ENCODE data around the gene LHFPL2.
A peak's percentile ranks its signal among the peaks of the same experiment; 100 is the strongest.
"Not testable (repeated sequence)": the region's sequence is repeated elsewhere in the genome, so short reads cannot be mapped to it uniquely, and the experiment has no call there.

The LHFPL2 gene

GRCh38 chr5:78639791-78640190, 8.8 kb downstream of the LHFPL2 start:
- no peak for DNase-seq

GRCh38 chr5:78638973-78639669, 9.5 kb downstream of the LHFPL2 start:
- no peak for DNase-seq

- DNase-seq: no peak
Observed at GRCh38 chr5:78638423-78638822, 10.1 kb downstream of the LHFPL2 start.

GRCh38 chr5:78637468-78637867, 11.1 kb downstream of the LHFPL2 start:
- DNase-seq: no peak

DNA sequence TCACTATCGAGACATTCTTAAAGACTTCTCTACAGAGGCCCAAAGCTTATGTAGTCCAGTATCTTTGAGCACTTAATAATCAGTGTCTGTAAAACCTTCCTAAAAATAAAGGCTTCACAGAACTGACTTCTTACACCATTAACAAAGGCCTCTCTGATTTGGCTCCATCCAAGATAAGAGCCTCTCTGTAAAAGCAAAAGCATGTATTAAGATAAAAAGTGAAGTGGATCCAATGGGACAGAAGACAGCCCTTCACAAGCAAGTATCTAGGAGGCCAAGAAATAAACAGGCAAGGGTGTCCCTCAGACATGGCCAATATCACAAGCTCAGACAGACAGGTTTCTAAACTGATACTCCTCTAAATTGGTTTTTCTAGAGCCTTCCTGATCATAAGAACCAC, 11.9 kb downstream of the LHFPL2 start:
- DNase-seq: no peak

DNA sequence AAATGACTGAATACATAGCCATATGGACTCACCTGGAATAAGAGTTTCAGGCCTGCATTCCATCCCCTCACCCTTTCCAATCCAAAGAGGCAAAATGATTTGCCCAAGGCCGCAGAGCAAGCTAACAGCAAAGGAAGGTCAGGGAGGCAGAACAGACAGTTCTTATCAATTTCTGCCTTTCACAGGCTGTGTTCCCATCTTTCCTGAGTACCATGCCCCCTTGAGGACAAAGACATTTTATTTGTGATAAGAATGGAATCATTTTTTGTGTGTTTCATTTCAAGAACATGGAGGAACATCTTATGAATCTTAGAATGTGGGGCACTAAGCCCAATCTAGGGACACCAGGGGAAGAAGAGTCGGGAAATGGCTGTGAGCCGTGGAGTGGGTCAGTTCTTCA, 13.9 kb downstream of the LHFPL2 start:
- peak in 2 of 3 donors; percentile 17 to 19 for DNase-seq

DNA sequence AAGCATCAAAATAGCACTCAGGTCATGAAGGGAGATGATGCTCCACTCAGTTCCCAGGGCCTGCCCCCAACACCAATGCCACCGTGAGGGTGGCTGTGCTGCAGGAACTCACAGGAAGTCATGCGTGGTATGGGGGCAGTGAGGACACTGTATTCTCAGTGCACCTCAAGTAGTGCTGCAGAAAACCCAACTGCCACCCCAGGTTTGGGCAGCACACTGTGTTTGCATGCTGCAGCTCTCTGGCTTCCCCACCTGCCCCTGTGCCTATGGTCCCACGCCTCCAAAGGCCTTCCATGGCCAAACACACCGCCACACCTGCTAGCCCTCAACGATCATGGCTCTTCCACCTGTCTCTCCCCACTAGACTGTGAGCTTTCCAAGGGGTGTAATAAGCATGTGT, 14.3 kb downstream of the LHFPL2 start:
- no peak for DNase-seq

DNA sequence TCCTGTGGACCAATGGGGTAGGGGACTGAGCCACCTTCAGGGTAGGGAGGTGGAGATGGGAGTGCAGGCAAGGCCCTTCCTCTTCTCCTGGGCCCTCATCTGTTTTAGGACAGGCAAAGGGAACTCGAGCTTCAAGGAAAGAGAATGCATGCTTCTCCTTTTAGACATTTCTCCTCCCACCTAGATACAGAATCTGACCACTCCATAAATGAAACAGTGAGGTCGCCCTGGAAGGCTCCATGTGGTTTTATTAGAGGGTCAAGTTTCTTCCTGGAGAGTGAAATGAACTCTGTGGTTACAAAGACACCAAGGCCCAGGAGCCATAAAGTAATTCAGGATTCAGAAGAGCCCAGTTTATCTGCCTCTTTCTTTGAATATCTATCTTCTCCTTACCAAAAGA, 14.9 kb downstream of the LHFPL2 start:
- DNase-seq: peak in 2 of 3 donors; percentile 28 to 32

- DNase-seq: no peak
Observed at GRCh38 chr5:78632467-78632866, 16.1 kb downstream of the LHFPL2 start.

DNA sequence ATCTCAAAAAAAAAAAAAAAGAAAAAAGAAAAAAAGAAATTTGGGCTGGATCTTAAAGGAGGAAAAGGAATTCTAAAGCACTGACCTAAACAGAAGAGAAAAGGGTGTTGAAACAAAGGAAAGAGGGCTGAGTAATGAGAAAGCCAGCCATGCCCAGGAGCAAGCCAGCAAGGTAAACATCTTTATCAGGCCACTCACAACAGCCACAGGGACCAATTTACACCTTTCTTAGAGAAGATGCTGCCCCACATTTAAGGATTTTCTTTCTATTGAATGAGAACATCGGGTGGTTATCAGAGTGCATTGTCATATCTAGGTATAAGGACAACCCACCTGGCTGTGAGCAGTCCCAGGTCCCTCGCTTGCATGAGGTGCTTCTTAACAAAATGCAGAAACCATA, 16.6 kb downstream of the LHFPL2 start:
- DNase-seq: no peak

- no peak for DNase-seq
Observed at GRCh38 chr5:78630047-78630446, 18.5 kb downstream of the LHFPL2 start.

DNA sequence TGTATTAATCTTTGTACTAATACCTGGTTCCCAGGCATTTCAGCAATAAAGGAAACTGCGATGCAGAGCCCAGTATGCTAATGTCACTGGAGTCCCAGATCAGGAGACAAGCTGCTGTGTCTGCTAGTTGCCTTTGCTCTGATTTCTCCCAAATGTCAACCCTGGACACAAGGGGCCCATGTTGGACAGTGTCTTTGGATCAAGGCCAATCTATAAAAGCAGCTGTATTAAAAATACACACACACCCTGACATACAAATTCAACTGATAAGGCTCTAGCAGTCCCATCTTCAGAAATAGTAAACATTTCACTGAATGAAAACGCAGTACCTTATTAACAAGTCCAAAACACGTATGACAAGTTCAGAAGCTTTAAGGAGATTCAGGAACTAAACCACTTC, 18.9 kb downstream of the LHFPL2 start:
- DNase-seq: no peak

DNA sequence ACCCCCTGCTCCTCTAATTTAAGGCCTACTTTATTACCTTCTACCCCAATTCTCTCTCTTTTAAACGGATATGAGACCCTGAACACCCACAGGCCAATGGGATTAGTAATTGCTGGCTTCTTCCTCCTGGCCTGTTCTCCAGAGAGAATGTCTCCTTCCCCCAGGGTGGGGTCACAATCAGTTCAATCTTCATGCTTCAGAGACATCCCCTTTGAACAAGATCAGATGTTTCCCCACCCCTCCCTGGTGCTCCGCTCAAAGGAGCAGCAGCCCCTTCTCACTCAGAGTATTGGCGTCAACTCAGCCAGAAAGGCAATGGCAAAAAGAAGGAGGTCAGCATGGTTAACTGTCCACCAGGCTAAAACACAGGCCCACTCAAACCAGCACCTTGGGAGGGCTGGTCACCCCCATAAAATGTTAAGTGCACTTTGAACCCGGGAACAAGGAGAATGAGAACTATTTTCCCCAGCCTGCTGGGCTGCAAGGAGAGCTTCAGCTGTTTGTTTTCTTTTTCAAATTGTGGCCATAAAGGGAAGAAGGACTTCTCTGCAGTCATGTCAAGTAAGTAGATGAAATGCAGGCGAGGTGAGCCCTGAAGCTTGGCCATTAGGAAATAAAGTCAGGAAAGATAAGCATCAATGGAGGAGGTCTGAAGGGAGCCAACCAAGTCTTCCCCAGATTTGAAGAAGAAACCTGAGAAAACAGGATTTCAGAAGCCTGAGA, 20.1 kb downstream of the LHFPL2 start:
- DNase-seq: no peak

- no peak for DNase-seq
Observed at GRCh38 chr5:78627766-78628165, 20.8 kb downstream of the LHFPL2 start.

- DNase-seq: peak; percentile 47 to 67 (median 55)
Observed at GRCh38 chr5:78627175-78627574, 21.4 kb downstream of the LHFPL2 start.

- no peak for DNase-seq
Observed at GRCh38 chr5:78626009-78626571, 22.5 kb downstream of the LHFPL2 start.

DNA sequence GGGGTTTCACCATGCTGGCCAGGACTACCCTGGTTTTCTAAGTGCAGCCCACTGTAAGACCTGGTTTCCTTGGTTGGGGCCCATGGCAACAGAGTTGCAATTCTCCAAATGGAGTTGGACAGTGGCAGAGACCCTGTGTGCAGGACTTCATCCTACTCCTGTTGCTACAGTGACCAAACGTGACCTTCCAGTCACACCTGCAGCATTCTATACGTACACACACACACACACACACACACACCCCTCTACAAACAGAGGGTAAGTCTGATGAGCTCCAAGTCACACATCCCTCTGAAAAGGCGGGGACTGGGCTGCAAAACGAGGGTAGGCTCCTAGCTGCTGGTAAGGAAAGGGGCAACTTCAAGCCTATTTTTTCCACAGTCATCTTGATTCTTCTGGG, 23.6 kb downstream of the LHFPL2 start:
- DNase-seq: no peak

DNA sequence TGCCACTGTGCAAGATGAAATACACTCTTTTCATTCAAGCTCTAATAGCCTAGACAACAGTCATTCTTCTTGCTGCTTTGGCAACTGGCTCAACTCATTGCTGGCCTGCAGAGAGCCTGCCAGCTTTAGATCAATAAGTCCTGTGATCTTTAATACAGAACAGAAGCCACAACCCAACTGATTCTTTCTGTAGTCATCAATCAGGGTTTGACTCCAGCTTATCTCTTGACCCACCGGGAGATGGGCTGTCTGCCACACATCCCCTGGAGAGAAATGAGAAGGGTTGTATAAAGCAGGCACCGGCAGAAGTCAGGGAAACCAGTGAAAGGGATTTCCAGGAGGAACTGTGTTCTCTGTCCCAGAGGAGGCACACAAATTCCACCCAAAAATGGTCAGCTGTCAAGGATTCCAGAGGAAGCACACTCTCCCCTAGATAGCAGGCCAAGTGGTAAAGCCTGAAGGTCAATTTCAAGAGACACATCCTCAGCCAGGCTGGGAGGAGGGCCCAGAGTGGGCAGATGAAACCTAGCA, 24.5 kb downstream of the LHFPL2 start:
- no peak for DNase-seq

DNA sequence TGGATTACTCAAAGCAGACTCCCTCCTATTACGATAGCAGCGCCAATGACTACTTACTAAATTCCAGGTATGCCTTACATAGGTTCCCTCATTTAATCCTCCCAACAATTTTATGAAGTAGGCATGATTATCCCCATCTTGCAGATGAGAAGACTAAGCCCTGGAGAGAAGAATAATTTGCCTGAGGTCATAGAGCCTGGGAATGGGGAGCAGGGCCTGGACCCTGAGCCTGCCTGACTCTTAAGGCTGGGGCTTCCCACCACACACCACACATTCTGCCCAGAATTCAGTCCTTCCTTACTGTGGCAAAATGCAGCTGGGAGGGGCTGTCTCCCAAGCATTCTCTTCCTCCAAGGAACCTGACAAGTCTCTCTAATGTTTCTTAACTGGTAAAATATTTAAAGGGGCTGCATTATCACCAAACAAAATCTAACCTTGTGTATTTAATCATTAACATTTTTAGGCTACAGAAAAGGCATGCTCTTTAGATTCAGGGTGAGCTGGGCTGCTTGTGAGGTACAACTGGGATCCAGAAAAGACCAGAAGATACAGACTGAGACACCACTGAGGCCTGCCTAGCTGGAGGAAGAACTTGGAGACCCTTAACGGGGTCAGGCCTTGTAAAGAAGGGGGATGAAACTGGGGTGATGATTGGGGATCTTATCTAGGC, 26.1 kb downstream of the LHFPL2 start:
- no peak for DNase-seq

GRCh38 chr5:78621291-78621738, 27.3 kb downstream of the LHFPL2 start:
- DNase-seq: no peak

DNA sequence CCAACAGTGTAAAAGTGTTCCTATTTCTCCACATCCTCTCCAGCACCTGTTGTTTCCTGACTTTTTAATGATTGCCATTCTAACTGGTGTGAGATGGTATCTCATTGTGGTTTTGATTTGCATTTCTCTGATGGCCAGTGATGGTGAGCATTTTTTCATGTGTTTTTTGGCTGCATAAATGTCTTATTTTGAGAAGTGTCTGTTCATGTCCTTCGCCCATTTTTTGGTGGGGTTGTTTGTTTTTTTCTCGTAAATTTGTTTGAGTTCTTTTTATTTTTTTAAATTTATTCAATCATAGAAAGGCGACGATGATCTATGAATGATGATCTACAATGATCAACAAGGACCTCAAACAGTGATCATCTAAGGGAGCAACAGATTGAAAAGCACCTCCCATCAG, 28.5 kb downstream of the LHFPL2 start:
- not testable (repeated sequence) for DNase-seq

- no peak for DNase-seq
Observed at GRCh38 chr5:78618303-78618702, 30.3 kb downstream of the LHFPL2 start.

GRCh38 chr5:78615697-78616096, 32.9 kb downstream of the LHFPL2 start:
- no peak for DNase-seq

Measured in suppressor macrophage treated with lipopolysaccharide for 1 hour (primary cell).